ENCODE results near the gene APOBEC3A.

APOBEC3A gene

GRCh38 chr22:38966380-38966702, 8.9 kb downstream of the APOBEC3A start:
- no peak overlapping the region for H3K9ac ChIP-seq (ENCODE audit: low read depth, low read length)
- H3K4me2 ChIP-seq (ENCODE audit: insufficient read depth, low read length): no peak overlapping the region

GRCh38 chr22:38966942-38967341, 9.5 kb downstream of the APOBEC3A start:
- Histone ChIP-seq H3K4me1 (ENCODE audit: insufficient read depth, low read length) (no peaks in the 10 kb centered on the region), H4K20me1 (ENCODE audit: insufficient read depth, low read length) (peaks cover 6% of the 10 kb centered on the region; the same call in 1 of the 2 replicates), H2AFZ (ENCODE audit: low read depth, low read length) (no peak overlapping the region), H3K27ac (ENCODE audit: low read length) (no peak overlapping the region), H3K4me3 (ENCODE audit: low read depth in 1 of 2, low read length in 2 of 2) (no peak overlapping the region), H3K79me2 (ENCODE audit: insufficient read depth, low read length) (no peaks in the 10 kb centered on the region), H3K36me3 (ENCODE audit: insufficient read depth, low read length) (no peaks in the 10 kb centered on the region), H3K27me3 (ENCODE audit: insufficient read depth, low read length, poor library complexity) (no peaks in the 10 kb centered on the region), H3K4me2 (ENCODE audit: insufficient read depth, low read length) (no peak overlapping the region), H3K9ac (ENCODE audit: low read depth, low read length) (no peak overlapping the region), H3K9me3 (ENCODE audit: insufficient read depth, low read length, severe bottlenecking) (no peaks in the 10 kb centered on the region)
- ATAC-seq (ENCODE audit: insufficient read depth, low read depth): no peak
- no peak for DNase-seq
- no peak for TF ChIP-seq EZH2 (IDR thresholded peaks at IDR 0.05; ENCODE audit: borderline replicate concordance, low read depth, low read length, severe bottlenecking)
- no peak for TF ChIP-seq CTCF (IDR thresholded peaks at IDR 0.05; ENCODE audit: borderline replicate concordance, extremely low read depth, low read length, poor library complexity, severe bottlenecking)

More at GRCh38 chr22:38966380-38966702, 8.9 kb downstream of the APOBEC3A start:
- Histone ChIP-seq H3K27me3 (ENCODE audit: insufficient read depth, low read length, poor library complexity) (no peaks in the 10 kb centered on the region), H3K4me3 (ENCODE audit: low read depth in 1 of 2, low read length in 2 of 2) (no peak overlapping the region), H2AFZ (ENCODE audit: low read depth, low read length) (no peak overlapping the region), H3K27ac (ENCODE audit: low read length) (no peak overlapping the region), H3K36me3 (ENCODE audit: insufficient read depth, low read length) (no peaks in the 10 kb centered on the region), H3K9me3 (ENCODE audit: insufficient read depth, low read length, severe bottlenecking) (no peaks in the 10 kb centered on the region), H4K20me1 (ENCODE audit: insufficient read depth, low read length) (peaks cover 6% of the 10 kb centered on the region; the same call in 1 of the 2 replicates), H3K4me1 (ENCODE audit: insufficient read depth, low read length) (no peaks in the 10 kb centered on the region), H3K79me2 (ENCODE audit: insufficient read depth, low read length) (no peaks in the 10 kb centered on the region)
- DNase-seq: no peak
- TF ChIP-seq EZH2 (IDR thresholded peaks at IDR 0.05; ENCODE audit: borderline replicate concordance, low read depth, low read length, severe bottlenecking) (no peak), CTCF (IDR thresholded peaks at IDR 0.05; ENCODE audit: borderline replicate concordance, extremely low read depth, low read length, poor library complexity, severe bottlenecking) (no peak)
- no peak for ATAC-seq (ENCODE audit: insufficient read depth, low read depth)

- ATAC-seq (ENCODE audit: insufficient read depth, low read depth) (no peak), DNase-seq (no peak)
- Histone ChIP-seq H3K27me3 (ENCODE audit: insufficient read depth, low read length, poor library complexity) (no peaks in the 10 kb centered on the region), H3K9ac (ENCODE audit: low read depth, low read length) (no peak overlapping the region), H3K4me2 (ENCODE audit: insufficient read depth, low read length) (no peak overlapping the region), H3K27ac (ENCODE audit: low read length) (no peak overlapping the region), H2AFZ (ENCODE audit: low read depth, low read length) (no peak overlapping the region), H4K20me1 (ENCODE audit: insufficient read depth, low read length) (peaks cover 6% of the 10 kb centered on the region; the same call in 1 of the 2 replicates), H3K4me1 (ENCODE audit: insufficient read depth, low read length) (no peaks in the 10 kb centered on the region), H3K36me3 (ENCODE audit: insufficient read depth, low read length) (no peaks in the 10 kb centered on the region), H3K79me2 (ENCODE audit: insufficient read depth, low read length) (no peaks in the 10 kb centered on the region), H3K4me3 (ENCODE audit: low read depth in 1 of 2, low read length in 2 of 2) (no peak overlapping the region), H3K9me3 (ENCODE audit: insufficient read depth, low read length, severe bottlenecking) (no peaks in the 10 kb centered on the region)
- TF ChIP-seq CTCF (IDR thresholded peaks at IDR 0.05; ENCODE audit: borderline replicate concordance, extremely low read depth, low read length, poor library complexity, severe bottlenecking) (no peak), EZH2 (IDR thresholded peaks at IDR 0.05; ENCODE audit: borderline replicate concordance, low read depth, low read length, severe bottlenecking) (no peak)
Observed at GRCh38 chr22:38967451-38968450, 10.3 kb downstream of the APOBEC3A start.

Measured in DND-41 (cell line).